GM23338 (cell line): Measurements from ENCODE around the gene TSC22D3. TPM values are rescaled to one million over a fixed set of nuclear protein-coding genes. Genes with fewer than 3 reads are reported as not detected.

ENCODE experiments used
- ATAC-seq: fragments of 200-7000 bp; cut with Tn5 transposase; 3 replicates; pipeline ENCODE4 v1.9.1; 2020
- DNase-seq: peaks from one replicate; pipeline ENCODE4 v3.0.0-alpha.2; 2015; ENCODE audit warnings: low spot score
- H2AFZ ChIP-seq: fragments of 200-600 bp; sonication (generic); 2 replicates; pipeline ENCODE4 v1.8.0; 2016; ENCODE audit warnings: antibody characterized with exemption, mild to moderate bottlenecking, moderate library complexity
- H3F3A ChIP-seq: fragments of 200-600 bp; sonication (generic); replicated peaks from 2 replicates; pipeline ENCODE4 v1.8.0; 2017; ENCODE audit warnings: antibody characterized with exemption, mixed run types, low read depth
- H3K27ac ChIP-seq: fragments of 200-600 bp; sonication (generic); 2 replicates; pipeline ENCODE4 v1.6.1; 2016; ENCODE audit warnings: low read depth
- H3K27me3 ChIP-seq: fragments of 200-600 bp; sonication (generic); 2 replicates; pipeline ENCODE4 v1.8.0; 2016; ENCODE audit warnings: mild to moderate bottlenecking, mixed run types, moderate library complexity; ENCODE audit not compliant: insufficient read depth
- H3K36me3 ChIP-seq: fragments of 200-600 bp; sonication (generic); 2 replicates; pipeline ENCODE4 v1.8.0; 2016; ENCODE audit warnings: mild to moderate bottlenecking; ENCODE audit not compliant: insufficient read depth
- H3K4me1 ChIP-seq: fragments of 200-600 bp; sonication (generic); 2 replicates; pipeline ENCODE4 v1.8.0; 2016; ENCODE audit warnings: mild to moderate bottlenecking, moderate library complexity; ENCODE audit not compliant: insufficient read depth
- H3K4me2 ChIP-seq: fragments of 200-600 bp; sonication (generic); 2 replicates; pipeline ENCODE4 v1.7.1; 2017; ENCODE audit warnings: mixed run types
- H3K4me3 ChIP-seq: fragments of 200-600 bp; sonication (generic); 2 replicates; pipeline ENCODE4 v1.6.1; 2016; ENCODE audit warnings: mixed run types
- H3K79me2 ChIP-seq: fragments of 200-600 bp; sonication (generic); replicated peaks from 2 replicates; pipeline ENCODE4 v1.8.0; 2017; ENCODE audit warnings: mild to moderate bottlenecking; ENCODE audit not compliant: insufficient read depth
- H3K9me2 ChIP-seq: fragments of 200-600 bp; sonication (generic); 2 replicates; pipeline ENCODE4 v1.8.0; 2017; ENCODE audit not compliant: insufficient read depth
- H4K20me1 ChIP-seq: fragments of 200-600 bp; sonication (generic); replicated peaks from 2 replicates; pipeline ENCODE4 v1.8.0; 2017; ENCODE audit warnings: mild to moderate bottlenecking; ENCODE audit not compliant: insufficient read depth
- H3K27ac Mint-ChIP-seq: 2 replicates; pipeline ENCODE4 v1.8.0; 2020; ENCODE audit warnings: inconsistent platforms, mild to moderate bottlenecking, moderate library complexity, mixed read lengths
- H3K27me3 Mint-ChIP-seq: 3 replicates; pipeline ENCODE4 v1.8.0; 2022; ENCODE audit warnings: low read depth, mild to moderate bottlenecking, moderate library complexity, mixed read lengths, inconsistent platforms; ENCODE audit not compliant: insufficient read depth, poor library complexity
- H3K36me3 Mint-ChIP-seq: 3 replicates; pipeline ENCODE4 v1.8.0; 2021; ENCODE audit warnings: low read depth, mild to moderate bottlenecking, inconsistent platforms, moderate library complexity, mixed read lengths
- H3K4me1 Mint-ChIP-seq: 3 replicates; pipeline ENCODE4 v1.8.0; 2020; ENCODE audit warnings: mild to moderate bottlenecking, inconsistent platforms, mixed read lengths
- H3K4me3 Mint-ChIP-seq: 3 replicates; pipeline ENCODE4 v1.8.0; 2021; ENCODE audit warnings: moderate library complexity, mild to moderate bottlenecking, inconsistent platforms, mixed read lengths
- H3K9me3 Mint-ChIP-seq: 3 replicates; pipeline ENCODE4 v1.8.0; 2020; ENCODE audit warnings: moderate library complexity, mild to moderate bottlenecking, inconsistent platforms, mixed read lengths
- CREB1 ChIP-seq: fragments of 250-450 bp; sonication (Bioruptor Pico); IDR thresholded peaks from 2 replicates; pipeline ENCODE4 v1.5.0; 2020; ENCODE audit warnings: low read depth, mild to moderate bottlenecking, moderate library complexity
- EZH2 ChIP-seq: fragments of 200-600 bp; sonication (generic); IDR thresholded peaks from one replicate; pipeline ENCODE4 v1.8.0; 2017; ENCODE audit warnings: antibody characterized with exemption, mild to moderate bottlenecking, low read depth; ENCODE audit not compliant: unreplicated experiment
- EZH2phosphoT487 ChIP-seq: fragments of 200-600 bp; sonication (generic); IDR thresholded peaks from one replicate; pipeline ENCODE4 v1.8.1; 2018; ENCODE audit warnings: antibody characterized with exemption; ENCODE audit not compliant: unreplicated experiment
- POLR2AphosphoS5 ChIP-seq: IDR thresholded peaks from 2 replicates; pipeline ENCODE4 v1.6.1; 2016; ENCODE audit warnings: antibody characterized with exemption, low read depth
- ZNF114 ChIP-seq: fragments of 250-450 bp; sonication (Bioruptor Pico); IDR thresholded peaks from 2 replicates; pipeline ENCODE4 v1.5.0; 2020; ENCODE audit warnings: mild to moderate bottlenecking, moderate library complexity
- ZNF331 ChIP-seq: fragments of 250-450 bp; sonication (Bioruptor Pico); IDR thresholded peaks from 2 replicates; pipeline ENCODE4 v1.5.0; 2020; ENCODE audit warnings: low read depth, mild to moderate bottlenecking, moderate library complexity
- polyA plus RNA-seq: library from polyadenylated mRNA; unstranded; fragments of >200 nt; fragmentation: Nextera tagmentation; extraction: Ambion mirVana; gene quantifications from 2 replicates; pipeline ENCODE4 v1.2.1, GENCODE V29; 2016
- total RNA-seq: library from RNA; depleted of rRNA; stranded (reverse); fragments of >200 nt; shearing (Covaris generic); gene quantifications from 2 replicates; pipeline ENCODE4 v1.2.3, GENCODE V29; 2014
- TF ChIP-seq, protein P1 (sequence below), 2 experiments: fragments of 200-600 bp in 1 of 2; sonication (generic) in 1 of 2; conservative IDR thresholded peaks; 2 replicates each; pipeline versions ENCODE4 v1.5.1 to v1.6.1; 2016 to 2017; ENCODE audit warnings: antibody characterized with exemption in 2 of 2, low read depth in 2 of 2, mild to moderate bottlenecking in 2 of 2, moderate library complexity in 1 of 2
- TF ChIP-seq, protein P2 (sequence below): IDR thresholded peaks from one replicate; pipeline ENCODE4 v1.6.1; 2018; ENCODE audit warnings: antibody characterized with exemption; ENCODE audit not compliant: unreplicated experiment
- TF ChIP-seq, protein P3 (sequence below): fragments of 250-450 bp; sonication (Bioruptor Pico); IDR thresholded peaks from 2 replicates; pipeline ENCODE4 v1.5.0; 2020; ENCODE audit warnings: mild to moderate bottlenecking, moderate library complexity

The TSC22D3 gene
- total and polyA plus RNA-seq, 2 experiments from 2014 or later, result 12.6 to 20.0 TPM

DNA sequence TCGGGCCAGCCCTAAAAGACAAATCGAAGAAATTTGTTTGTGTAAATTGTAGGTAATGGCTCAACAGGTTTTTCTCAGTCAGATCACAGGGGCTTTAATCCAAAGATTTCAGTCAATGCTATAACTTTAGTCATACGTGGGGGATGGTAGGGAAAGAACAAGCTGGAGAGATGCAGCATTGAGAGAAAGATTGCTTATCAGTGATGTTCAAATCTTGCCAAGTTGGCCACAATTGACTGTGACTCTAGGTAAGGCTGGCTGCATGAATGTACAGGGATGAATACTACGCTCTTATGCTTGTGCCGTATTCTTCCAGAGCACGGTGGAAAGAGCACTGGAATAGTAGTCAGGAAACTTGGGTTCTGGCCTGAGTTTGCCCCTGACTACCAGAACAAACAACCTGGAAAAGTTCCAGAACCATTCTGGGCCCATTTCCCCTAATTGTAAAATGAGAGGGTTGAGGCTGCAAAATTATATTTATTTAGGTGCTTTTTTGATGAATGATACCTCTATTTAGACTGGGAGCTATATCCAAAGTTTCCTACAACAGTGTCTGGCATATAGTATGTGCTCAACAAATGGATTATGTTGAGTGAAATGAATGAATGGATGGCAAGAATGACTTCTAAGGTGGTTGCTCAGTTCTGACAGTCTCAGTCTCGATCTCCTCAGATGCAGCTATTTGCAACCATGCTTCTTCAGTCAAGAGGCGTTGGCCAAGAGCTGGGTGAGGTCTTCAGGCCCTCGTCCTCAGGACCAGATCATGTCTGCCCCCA lies 44.4 kb downstream of the TSC22D3 start (continued):
- TF ChIP-seq EZH2 (no peak), ZNF331 (CRISPR knock-in tag) (no peak), POLR2AphosphoS5 (no peak)
- TF ChIP-seq, protein P1, sequence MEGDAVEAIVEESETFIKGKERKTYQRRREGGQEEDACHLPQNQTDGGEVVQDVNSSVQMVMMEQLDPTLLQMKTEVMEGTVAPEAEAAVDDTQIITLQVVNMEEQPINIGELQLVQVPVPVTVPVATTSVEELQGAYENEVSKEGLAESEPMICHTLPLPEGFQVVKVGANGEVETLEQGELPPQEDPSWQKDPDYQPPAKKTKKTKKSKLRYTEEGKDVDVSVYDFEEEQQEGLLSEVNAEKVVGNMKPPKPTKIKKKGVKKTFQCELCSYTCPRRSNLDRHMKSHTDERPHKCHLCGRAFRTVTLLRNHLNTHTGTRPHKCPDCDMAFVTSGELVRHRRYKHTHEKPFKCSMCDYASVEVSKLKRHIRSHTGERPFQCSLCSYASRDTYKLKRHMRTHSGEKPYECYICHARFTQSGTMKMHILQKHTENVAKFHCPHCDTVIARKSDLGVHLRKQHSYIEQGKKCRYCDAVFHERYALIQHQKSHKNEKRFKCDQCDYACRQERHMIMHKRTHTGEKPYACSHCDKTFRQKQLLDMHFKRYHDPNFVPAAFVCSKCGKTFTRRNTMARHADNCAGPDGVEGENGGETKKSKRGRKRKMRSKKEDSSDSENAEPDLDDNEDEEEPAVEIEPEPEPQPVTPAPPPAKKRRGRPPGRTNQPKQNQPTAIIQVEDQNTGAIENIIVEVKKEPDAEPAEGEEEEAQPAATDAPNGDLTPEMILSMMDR (conservative IDR thresholded peaks at IDR 0.05; ENCODE audit: low read depth in 2 of 2), result no peak

DNA sequence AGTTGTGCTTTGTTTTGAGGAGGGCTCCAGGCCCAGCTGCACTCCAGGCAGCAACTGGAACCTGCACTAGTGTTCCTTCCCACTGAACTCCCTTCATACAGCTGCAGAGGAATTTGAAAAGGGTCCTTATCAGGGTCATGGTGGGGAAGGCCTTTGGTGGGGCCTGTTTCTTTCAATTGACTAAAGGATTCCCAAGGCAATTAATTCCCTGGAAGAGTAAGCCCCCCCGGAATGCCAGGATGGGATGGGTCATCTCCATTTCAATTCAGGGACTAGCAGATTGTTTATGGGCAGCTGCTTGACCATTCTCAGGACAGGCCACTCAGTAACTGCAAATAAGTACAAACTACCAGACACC lies 45.3 kb downstream of the TSC22D3 start:
- no peak overlapping the region for H3K27ac ChIP-seq
- peaks cover 40% of the 10 kb centered on the region for H3K4me1 Mint-ChIP-seq
- no peak overlapping the region for H3K27ac Mint-ChIP-seq
- TF ChIP-seq ZNF331 (CRISPR knock-in tag) (no peak), EZH2phosphoT487 (no peak), ZNF114 (CRISPR knock-in tag) (no peak), POLR2AphosphoS5 (no peak), CREB1 (CRISPR knock-in tag) (no peak)
- TF ChIP-seq, protein P1 (conservative IDR thresholded peaks at IDR 0.05; ENCODE audit: low read depth in 2 of 2), result no peak
- TF ChIP-seq, protein P2, sequence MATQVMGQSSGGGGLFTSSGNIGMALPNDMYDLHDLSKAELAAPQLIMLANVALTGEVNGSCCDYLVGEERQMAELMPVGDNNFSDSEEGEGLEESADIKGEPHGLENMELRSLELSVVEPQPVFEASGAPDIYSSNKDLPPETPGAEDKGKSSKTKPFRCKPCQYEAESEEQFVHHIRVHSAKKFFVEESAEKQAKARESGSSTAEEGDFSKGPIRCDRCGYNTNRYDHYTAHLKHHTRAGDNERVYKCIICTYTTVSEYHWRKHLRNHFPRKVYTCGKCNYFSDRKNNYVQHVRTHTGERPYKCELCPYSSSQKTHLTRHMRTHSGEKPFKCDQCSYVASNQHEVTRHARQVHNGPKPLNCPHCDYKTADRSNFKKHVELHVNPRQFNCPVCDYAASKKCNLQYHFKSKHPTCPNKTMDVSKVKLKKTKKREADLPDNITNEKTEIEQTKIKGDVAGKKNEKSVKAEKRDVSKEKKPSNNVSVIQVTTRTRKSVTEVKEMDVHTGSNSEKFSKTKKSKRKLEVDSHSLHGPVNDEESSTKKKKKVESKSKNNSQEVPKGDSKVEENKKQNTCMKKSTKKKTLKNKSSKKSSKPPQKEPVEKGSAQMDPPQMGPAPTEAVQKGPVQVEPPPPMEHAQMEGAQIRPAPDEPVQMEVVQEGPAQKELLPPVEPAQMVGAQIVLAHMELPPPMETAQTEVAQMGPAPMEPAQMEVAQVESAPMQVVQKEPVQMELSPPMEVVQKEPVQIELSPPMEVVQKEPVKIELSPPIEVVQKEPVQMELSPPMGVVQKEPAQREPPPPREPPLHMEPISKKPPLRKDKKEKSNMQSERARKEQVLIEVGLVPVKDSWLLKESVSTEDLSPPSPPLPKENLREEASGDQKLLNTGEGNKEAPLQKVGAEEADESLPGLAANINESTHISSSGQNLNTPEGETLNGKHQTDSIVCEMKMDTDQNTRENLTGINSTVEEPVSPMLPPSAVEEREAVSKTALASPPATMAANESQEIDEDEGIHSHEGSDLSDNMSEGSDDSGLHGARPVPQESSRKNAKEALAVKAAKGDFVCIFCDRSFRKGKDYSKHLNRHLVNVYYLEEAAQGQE, result no peak
- TF ChIP-seq, protein P3, sequence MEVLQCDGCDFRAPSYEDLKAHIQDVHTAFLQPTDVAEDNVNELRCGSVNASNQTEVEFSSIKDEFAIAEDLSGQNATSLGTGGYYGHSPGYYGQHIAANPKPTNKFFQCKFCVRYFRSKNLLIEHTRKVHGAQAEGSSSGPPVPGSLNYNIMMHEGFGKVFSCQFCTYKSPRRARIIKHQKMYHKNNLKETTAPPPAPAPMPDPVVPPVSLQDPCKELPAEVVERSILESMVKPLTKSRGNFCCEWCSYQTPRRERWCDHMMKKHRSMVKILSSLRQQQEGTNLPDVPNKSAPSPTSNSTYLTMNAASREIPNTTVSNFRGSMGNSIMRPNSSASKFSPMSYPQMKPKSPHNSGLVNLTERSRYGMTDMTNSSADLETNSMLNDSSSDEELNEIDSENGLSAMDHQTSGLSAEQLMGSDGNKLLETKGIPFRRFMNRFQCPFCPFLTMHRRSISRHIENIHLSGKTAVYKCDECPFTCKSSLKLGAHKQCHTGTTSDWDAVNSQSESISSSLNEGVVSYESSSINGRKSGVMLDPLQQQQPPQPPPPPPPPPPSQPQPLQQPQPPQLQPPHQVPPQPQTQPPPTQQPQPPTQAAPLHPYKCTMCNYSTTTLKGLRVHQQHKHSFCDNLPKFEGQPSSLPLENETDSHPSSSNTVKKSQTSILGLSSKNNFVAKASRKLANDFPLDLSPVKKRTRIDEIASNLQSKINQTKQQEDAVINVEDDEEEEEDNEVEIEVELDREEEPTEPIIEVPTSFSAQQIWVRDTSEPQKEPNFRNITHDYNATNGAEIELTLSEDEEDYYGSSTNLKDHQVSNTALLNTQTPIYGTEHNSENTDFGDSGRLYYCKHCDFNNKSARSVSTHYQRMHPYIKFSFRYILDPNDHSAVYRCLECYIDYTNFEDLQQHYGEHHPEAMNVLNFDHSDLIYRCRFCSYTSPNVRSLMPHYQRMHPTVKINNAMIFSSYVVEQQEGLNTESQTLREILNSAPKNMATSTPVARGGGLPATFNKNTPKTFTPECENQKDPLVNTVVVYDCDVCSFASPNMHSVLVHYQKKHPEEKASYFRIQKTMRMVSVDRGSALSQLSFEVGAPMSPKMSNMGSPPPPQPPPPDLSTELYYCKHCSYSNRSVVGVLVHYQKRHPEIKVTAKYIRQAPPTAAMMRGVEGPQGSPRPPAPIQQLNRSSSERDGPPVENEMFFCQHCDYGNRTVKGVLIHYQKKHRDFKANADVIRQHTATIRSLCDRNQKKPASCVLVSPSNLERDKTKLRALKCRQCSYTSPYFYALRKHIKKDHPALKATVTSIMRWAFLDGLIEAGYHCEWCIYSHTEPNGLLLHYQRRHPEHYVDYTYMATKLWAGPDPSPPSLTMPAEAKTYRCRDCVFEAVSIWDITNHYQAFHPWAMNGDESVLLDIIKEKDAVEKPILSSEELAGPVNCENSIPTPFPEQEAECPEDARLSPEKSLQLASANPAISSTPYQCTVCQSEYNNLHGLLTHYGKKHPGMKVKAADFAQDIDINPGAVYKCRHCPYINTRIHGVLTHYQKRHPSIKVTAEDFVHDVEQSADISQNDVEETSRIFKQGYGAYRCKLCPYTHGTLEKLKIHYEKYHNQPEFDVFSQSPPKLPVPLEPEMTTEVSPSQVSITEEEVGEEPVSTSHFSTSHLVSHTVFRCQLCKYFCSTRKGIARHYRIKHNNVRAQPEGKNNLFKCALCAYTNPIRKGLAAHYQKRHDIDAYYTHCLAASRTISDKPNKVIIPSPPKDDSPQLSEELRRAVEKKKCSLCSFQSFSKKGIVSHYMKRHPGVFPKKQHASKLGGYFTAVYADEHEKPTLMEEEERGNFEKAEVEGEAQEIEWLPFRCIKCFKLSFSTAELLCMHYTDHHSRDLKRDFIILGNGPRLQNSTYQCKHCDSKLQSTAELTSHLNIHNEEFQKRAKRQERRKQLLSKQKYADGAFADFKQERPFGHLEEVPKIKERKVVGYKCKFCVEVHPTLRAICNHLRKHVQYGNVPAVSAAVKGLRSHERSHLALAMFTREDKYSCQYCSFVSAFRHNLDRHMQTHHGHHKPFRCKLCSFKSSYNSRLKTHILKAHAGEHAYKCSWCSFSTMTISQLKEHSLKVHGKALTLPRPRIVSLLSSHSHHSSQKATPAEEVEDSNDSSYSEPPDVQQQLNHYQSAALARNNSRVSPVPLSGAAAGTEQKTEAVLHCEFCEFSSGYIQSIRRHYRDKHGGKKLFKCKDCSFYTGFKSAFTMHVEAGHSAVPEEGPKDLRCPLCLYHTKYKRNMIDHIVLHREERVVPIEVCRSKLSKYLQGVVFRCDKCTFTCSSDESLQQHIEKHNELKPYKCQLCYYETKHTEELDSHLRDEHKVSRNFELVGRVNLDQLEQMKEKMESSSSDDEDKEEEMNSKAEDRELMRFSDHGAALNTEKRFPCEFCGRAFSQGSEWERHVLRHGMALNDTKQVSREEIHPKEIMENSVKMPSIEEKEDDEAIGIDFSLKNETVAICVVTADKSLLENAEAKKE, result no peak

More for the DNA sequence above, 45.3 kb downstream of the TSC22D3 start:
- ATAC-seq (no peak), DNase-seq (no peak)
- no peaks in the 10 kb centered on the region for H4K20me1 ChIP-seq
- no peak overlapping the region for H3K4me2 ChIP-seq
- H3K9me2 ChIP-seq, result no peaks in the 10 kb centered on the region
- no peaks in the 10 kb centered on the region for H3K27me3 ChIP-seq
- H3K9me3 Mint-ChIP-seq, result no peaks in the 10 kb centered on the region
- H3K36me3 ChIP-seq, result no peaks in the 10 kb centered on the region
- H3K4me1 ChIP-seq, result peaks cover 24% of the 10 kb centered on the region
- H3K4me3 Mint-ChIP-seq, result no peak overlapping the region
- H2AFZ ChIP-seq, result no peak overlapping the region
- H3F3A ChIP-seq, result no peaks in the 10 kb centered on the region
- H3K36me3 Mint-ChIP-seq, result no peaks in the 10 kb centered on the region
- H3K79me2 ChIP-seq, result no peaks in the 10 kb centered on the region
- no peak overlapping the region for H3K4me3 ChIP-seq
- H3K27me3 Mint-ChIP-seq, result peaks cover 2% of the 10 kb centered on the region
